ENCODE data around the gene MYO10.

MYO10 gene

GRCh38 chr5:16669776-16670175 is 266.3 kb downstream of the MYO10 start:
- H3K27ac ChIP-seq (ENCODE audit: extremely low read depth, low read depth, low read length) = no peak overlapping the region
- ChIA-PET POLR2A (no interaction called here), CTCF (interaction anchor here (1.3 kb wide), 1 partner anchor 19 kb away, joined by 3 read pairs; no protein-coding TSS in a partner anchor)
- H3K9me3 ChIP-seq (ENCODE audit: control insufficient read depth, insufficient read depth, low read depth, low read length) = no peaks in the 10 kb centered on the region
- peaks cover 30 to 68% of the 10 kb centered on the region in 2 experiments for H3K36me3 ChIP-seq (ENCODE audit: control insufficient read depth in 2 of 2, insufficient read depth in 1 of 2, low read length in 2 of 2)
- TF ChIP-seq ZNF513 (tag by site-specific recombination; IDR thresholded peaks at IDR 0.05) (no peak), PRDM6 (tag by site-specific recombination; IDR thresholded peaks at IDR 0.05) (no peak), ZIC2 (tag by site-specific recombination; IDR thresholded peaks at IDR 0.05) (no peak), ZNF560 (tag by site-specific recombination; IDR thresholded peaks at IDR 0.05; ENCODE audit: borderline replicate concordance) (no peak), GLI4 (tag by site-specific recombination; IDR thresholded peaks at IDR 0.05) (no peak), ZNF518A (tag by site-specific recombination; conservative IDR thresholded peaks at IDR 0.05; ENCODE audit: low read depth) (no peak), ZNF768 (tag by site-specific recombination; IDR thresholded peaks at IDR 0.05) (no peak), OSR2 (tag by site-specific recombination; IDR thresholded peaks at IDR 0.05) (no peak), ZNF394 (tag by site-specific recombination; IDR thresholded peaks at IDR 0.05; ENCODE audit: borderline replicate concordance) (no peak), ZBTB11 (tag by site-specific recombination; conservative IDR thresholded peaks at IDR 0.05; ENCODE audit: low read depth) (no peak), SP3 (tag by site-specific recombination; IDR thresholded peaks at IDR 0.05) (no peak), ZNF274 (IDR thresholded peaks at IDR 0.05; ENCODE audit: low read length) (no peak), ZNF274 (tag by site-specific recombination; IDR thresholded peaks at IDR 0.05; ENCODE audit: borderline replicate concordance) (no peak), AEBP2 (tag by site-specific recombination; IDR thresholded peaks at IDR 0.05; ENCODE audit: borderline replicate concordance) (no peak), ZNF266 (tag by site-specific recombination; IDR thresholded peaks at IDR 0.05; ENCODE audit: low read depth) (no peak), ZNF354C (tag by site-specific recombination; IDR thresholded peaks at IDR 0.05; ENCODE audit: borderline replicate concordance, low read depth) (no peak), ZNF202 (tag by site-specific recombination; IDR thresholded peaks at IDR 0.05; ENCODE audit: borderline replicate concordance) (no peak)
- peaks cover 3% of the 10 kb centered on the region; the same call in 1 of the 2 replicates for H3K4me1 ChIP-seq (ENCODE audit: control insufficient read depth, insufficient read depth, low read length)
- H3K4me3 ChIP-seq (ENCODE audit: low read depth, low read length) = no peak overlapping the region
